GM12892 (cell line): ENCODE measurements around the gene SVOPL.

Experiments
- POLR2A ChIP-seq: IDR thresholded peaks from 2 replicates; pipeline ENCODE4 v1.6.1; 2011; ENCODE audit warnings: low read depth, low read length, control low read depth
- POLR2AphosphoS5 ChIP-seq: IDR thresholded peaks from 2 replicates; pipeline ENCODE4 v1.6.1; 2011; ENCODE audit warnings: low read depth, low read length, control low read depth
- TAF1 ChIP-seq: IDR thresholded peaks from 2 replicates; pipeline ENCODE4 v1.6.1; 2011; ENCODE audit warnings: low read depth, mild to moderate bottlenecking, control low read depth, low read length, borderline replicate concordance

DNA sequence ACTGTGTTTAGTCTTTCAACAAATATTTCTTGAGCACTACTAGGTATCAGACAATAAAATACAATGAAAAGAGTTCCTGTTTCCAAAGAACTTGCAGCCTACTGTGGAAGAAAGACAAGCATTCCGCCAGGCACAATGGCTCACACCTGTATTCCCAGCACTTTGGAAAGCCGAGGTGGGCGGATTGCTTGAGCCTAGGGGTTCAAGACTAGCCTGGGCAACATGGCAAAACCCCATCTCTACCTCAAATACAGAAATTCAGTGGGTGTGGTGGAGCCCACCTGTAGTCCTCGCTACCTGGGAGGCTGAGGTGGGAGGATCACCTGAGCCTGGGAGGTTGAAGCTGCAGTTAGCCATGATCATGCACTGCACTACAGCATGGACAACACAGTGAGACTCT, 6.1 kb downstream of the SVOPL start:
- TF ChIP-seq POLR2A: no peak
- TF ChIP-seq POLR2AphosphoS5: no peak
- no peak for TF ChIP-seq TAF1
